Measurements from ENCODE around the gene SHC4.
"Not testable (repeated sequence)": the region's sequence is repeated elsewhere in the genome, so short reads cannot be mapped to it uniquely, and the experiment has no call there.

Gene SHC4

GRCh38 chr15:48981941-48982340 lies 18.2 kb upstream of the SHC4 start:
- TF ChIP-seq CTCF (IDR thresholded peaks at IDR 0.05; ENCODE audit: low read length, missing control alignments), result no peak

GRCh38 chr15:48978638-48979037 lies 14.9 kb upstream of the SHC4 start:
- no peak for DNase-seq (ENCODE audit: low read depth)
- TF ChIP-seq CTCF (IDR thresholded peaks at IDR 0.05; ENCODE audit: low read length, missing control alignments), result no peak
- H3K4me3 ChIP-seq (replicated peaks; ENCODE audit: low read depth, low read length), result no peak overlapping the region

More at GRCh38 chr15:48981941-48982340, 18.2 kb upstream of the SHC4 start:
- DNase-seq (ENCODE audit: low read depth), result no peak
- H3K4me3 ChIP-seq (replicated peaks; ENCODE audit: low read depth, low read length), result no peak overlapping the region

- DNase-seq (ENCODE audit: low read depth), result no peak
- TF ChIP-seq CTCF (IDR thresholded peaks at IDR 0.05; ENCODE audit: low read length, missing control alignments), result no peak
- no peak overlapping the region for H3K4me3 ChIP-seq (replicated peaks; ENCODE audit: low read depth, low read length)
Observed at GRCh38 chr15:48976444-48977088, 12.8 kb upstream of the SHC4 start.

- peak; percentile 41 for TF ChIP-seq CTCF (IDR thresholded peaks at IDR 0.05; ENCODE audit: low read length, missing control alignments)
- peak; percentile 83 for DNase-seq (ENCODE audit: low read depth)
- H3K4me3 ChIP-seq (replicated peaks; ENCODE audit: low read depth, low read length), result peak overlapping the region; percentile 56
Observed at GRCh38 chr15:48975472-48976419, 12.0 kb upstream of the SHC4 start.

- TF ChIP-seq CTCF (IDR thresholded peaks at IDR 0.05; ENCODE audit: low read length, missing control alignments), result peak; percentile 15
Observed at GRCh38 chr15:48974882-48975281, 11.2 kb upstream of the SHC4 start.

GRCh38 chr15:48972750-48973503 lies 9.2 kb upstream of the SHC4 start:
- no peak overlapping the region for H3K4me3 ChIP-seq (replicated peaks; ENCODE audit: low read depth, low read length)
- no peak for DNase-seq (ENCODE audit: low read depth)
- no peak for TF ChIP-seq CTCF (IDR thresholded peaks at IDR 0.05; ENCODE audit: low read length, missing control alignments)

More at GRCh38 chr15:48974882-48975281, 11.2 kb upstream of the SHC4 start:
- no peak overlapping the region for H3K4me3 ChIP-seq (replicated peaks; ENCODE audit: low read depth, low read length)
- peak; percentile 28 for DNase-seq (ENCODE audit: low read depth)

- not testable (repeated sequence) for DNase-seq (ENCODE audit: low read depth); H3K4me3 ChIP-seq (replicated peaks; ENCODE audit: low read depth, low read length)
Observed at GRCh38 chr15:48970926-48971325, 7.2 kb upstream of the SHC4 start.
